ENCODE data around the gene SLC16A6.

DNA sequence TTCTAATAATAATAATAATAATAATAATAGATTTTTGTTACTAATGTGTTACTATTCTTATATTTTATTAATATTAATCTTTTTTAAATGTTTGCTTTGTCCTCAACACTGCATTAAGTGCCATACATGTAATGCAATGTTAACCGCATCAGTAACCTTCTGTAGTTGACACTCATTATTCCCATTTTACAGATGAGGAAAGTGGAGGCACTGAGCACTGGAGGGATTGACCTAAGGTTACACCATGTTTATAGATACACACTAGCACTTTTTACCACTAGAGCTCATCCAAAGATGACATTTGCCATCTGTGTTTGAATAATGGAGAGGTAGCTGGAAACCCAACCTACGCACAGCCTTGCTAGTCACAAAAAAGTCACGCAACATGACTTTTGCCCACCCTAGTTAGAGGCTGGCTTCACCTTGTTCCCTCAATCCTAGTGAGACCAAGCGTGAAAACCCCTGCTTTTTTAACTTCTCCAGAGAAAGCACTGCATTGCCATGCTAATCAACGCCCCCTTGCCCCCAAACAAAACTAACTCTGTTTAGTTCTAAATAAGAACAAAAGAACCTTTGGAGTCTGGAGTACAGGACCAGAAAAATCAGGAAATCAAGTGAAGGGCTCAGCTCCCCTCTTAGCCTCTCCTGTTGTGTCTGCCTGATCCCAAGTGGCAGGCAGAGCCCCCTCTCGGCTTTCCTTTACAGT lies 2.7 kb upstream of the SLC16A6 start:
- TF ChIP-seq CTCF (IDR thresholded peaks at IDR 0.05) = no peak
- no peak for TF ChIP-seq POLR2A (IDR thresholded peaks at IDR 0.05)
